ENCODE results near the gene SIX2.

GRCh38 chr2:45031028-45031427 is 21.8 kb upstream of the SIX2 start:
- TF ChIP-seq TAF1 (IDR thresholded peaks at IDR 0.05; ENCODE audit: low read depth, low read length) (no peak), POLR2A (IDR thresholded peaks at IDR 0.05; ENCODE audit: control extremely low read depth in 1 of 2, low read depth in 2 of 2, low read length in 2 of 2) (no peak), YY1 (IDR thresholded peaks at IDR 0.05; ENCODE audit: low read depth, low read length) (no peak), CTCF (IDR thresholded peaks at IDR 0.05; ENCODE audit: control extremely low read depth in 1 of 3, insufficient read depth in 1 of 3, low read depth in 1 of 3, low read length in 3 of 3) (no peak), SP2 (IDR thresholded peaks at IDR 0.05; ENCODE audit: low read length) (no peak), JUN (IDR thresholded peaks at IDR 0.05; ENCODE audit: low read depth, low read length) (no peak), RFX5 (IDR thresholded peaks at IDR 0.05; ENCODE audit: borderline replicate concordance, low read depth, low read length) (no peak), POLR2AphosphoS5 (IDR thresholded peaks at IDR 0.05; ENCODE audit: low read depth, low read length) (no peak), SP1 (IDR thresholded peaks at IDR 0.05; ENCODE audit: low read depth, low read length) (no peak)
